ENCODE measurements around the gene ADIG.
"Not testable (repeated sequence)": the region's sequence is repeated elsewhere in the genome, so short reads cannot be mapped to it uniquely, and the experiment has no call there.

The ADIG gene

GRCh38 chr20:38579219-38579910 is 1.6 kb upstream of the ADIG start:
- no peak for DNase-seq

- no peak for DNase-seq
Observed at GRCh38 chr20:38579921-38580320, 1.1 kb upstream of the ADIG start.

GRCh38 chr20:38581830-38582358 is 897 bp downstream of the ADIG start:
- DNase-seq, result no peak

- DNase-seq, result no peak
Observed at GRCh38 chr20:38583306-38583705, 2.3 kb downstream of the ADIG start.

- DNase-seq, result no peak
Observed at GRCh38 chr20:38584099-38584763, 3.2 kb downstream of the ADIG start.

- no peak for DNase-seq
Observed at GRCh38 chr20:38585404-38586180, 4.6 kb downstream of the ADIG start.

- DNase-seq, result no peak
Observed at GRCh38 chr20:38586181-38586525, 5.2 kb downstream of the ADIG start.

- DNase-seq, result no peak
Observed at GRCh38 chr20:38588303-38588702, 7.3 kb downstream of the ADIG start.

- no peak for DNase-seq
Observed at GRCh38 chr20:38589351-38589750, 8.4 kb downstream of the ADIG start.

GRCh38 chr20:38589967-38590675 is 9.1 kb downstream of the ADIG start:
- no peak for DNase-seq

- DNase-seq, result no peak
Observed at GRCh38 chr20:38590676-38591473, 9.9 kb downstream of the ADIG start.

GRCh38 chr20:38591474-38592410 is 10.7 kb downstream of the ADIG start:
- DNase-seq, result no peak

- DNase-seq, result not testable (repeated sequence)
Observed at GRCh38 chr20:38592411-38592790, 11.4 kb downstream of the ADIG start.

GRCh38 chr20:38594281-38594680 is 13.3 kb downstream of the ADIG start:
- DNase-seq, result not testable (repeated sequence)

- not testable (repeated sequence) for DNase-seq
Observed at GRCh38 chr20:38595886-38596285, 14.9 kb downstream of the ADIG start.

- DNase-seq, result no peak
Observed at GRCh38 chr20:38599410-38599882, 18.4 kb downstream of the ADIG start.

- DNase-seq, result no peak
Observed at GRCh38 chr20:38600057-38600456, 19.1 kb downstream of the ADIG start.

- no peak for DNase-seq
Observed at GRCh38 chr20:38601216-38602184, 20.5 kb downstream of the ADIG start, which contains the start of gene ARHGAP40. Gene ARHGAP40, plus strand, starts transcription at chr20:38601809.

- DNase-seq, result no peak
Observed at GRCh38 chr20:38602185-38602581, 21.2 kb downstream of the ADIG start.

GRCh38 chr20:38603286-38603685 is 22.3 kb downstream of the ADIG start:
- DNase-seq, result no peak

Data from OCI-M1 (cell line).